CD4-positive, alpha-beta T cell treated with Interleukin-4 for 4 hours (primary cell): ENCODE measurements around the gene SUSD4.

Experiments
- DNase-seq: peaks from one replicate; pipeline ENCODE4 v3.0.0-alpha.2; 2020

SUSD4 gene

GRCh38 chr1:223208164-223209076 is 155.6 kb downstream of the SUSD4 start:
- no peak for DNase-seq

GRCh38 chr1:223207293-223208066 is 156.5 kb downstream of the SUSD4 start:
- DNase-seq: no peak

- DNase-seq: no peak
Measured at GRCh38 chr1:223204424-223204823, 159.6 kb downstream of the SUSD4 start.

GRCh38 chr1:223203694-223204093 is 160.3 kb downstream of the SUSD4 start:
- DNase-seq: no peak

- DNase-seq: no peak
Measured at GRCh38 chr1:223203034-223203408, 161.0 kb downstream of the SUSD4 start.

- no peak for DNase-seq
Measured at GRCh38 chr1:223202376-223203033, 161.5 kb downstream of the SUSD4 start.

- no peak for DNase-seq
Measured at GRCh38 chr1:223201967-223202366, 162.0 kb downstream of the SUSD4 start.

- DNase-seq: no peak
Measured at GRCh38 chr1:223200903-223201302, 163.1 kb downstream of the SUSD4 start.

GRCh38 chr1:223199094-223199647 is 164.8 kb downstream of the SUSD4 start:
- DNase-seq: no peak

- DNase-seq: no peak
Measured at GRCh38 chr1:223198628-223198965, 165.4 kb downstream of the SUSD4 start.

- no peak for DNase-seq
Measured at GRCh38 chr1:223197923-223198627, 165.9 kb downstream of the SUSD4 start.

GRCh38 chr1:223189903-223190724 is 173.9 kb downstream of the SUSD4 start:
- peak; percentile 76 for DNase-seq

GRCh38 chr1:223189525-223189902 is 174.5 kb downstream of the SUSD4 start:
- DNase-seq: no peak

- no peak for DNase-seq
Measured at GRCh38 chr1:223188618-223189356, 175.2 kb downstream of the SUSD4 start.

- DNase-seq: no peak
Measured at GRCh38 chr1:223186800-223187199, 177.2 kb downstream of the SUSD4 start.

- DNase-seq: no peak
Measured at GRCh38 chr1:223183268-223183862, 180.6 kb downstream of the SUSD4 start.

- DNase-seq: peak; percentile 26
Measured at GRCh38 chr1:223180731-223181321, 183.2 kb downstream of the SUSD4 start.

- no peak for DNase-seq
Measured at GRCh38 chr1:223179786-223180185, 184.2 kb downstream of the SUSD4 start.

GRCh38 chr1:223179280-223179679 is 184.7 kb downstream of the SUSD4 start:
- no peak for DNase-seq

GRCh38 chr1:223177681-223178080 is 186.3 kb downstream of the SUSD4 start:
- no peak for DNase-seq
